Astrocyte (in vitro differentiated cells and primary cell): ENCODE results near the gene TMEM130.

Experiments used
- EZH2 ChIP-seq: IDR thresholded peaks from 2 replicates; pipeline ENCODE4 v1.6.1; 2012; ENCODE audit warnings: mild to moderate bottlenecking, low read length, inconsistent platforms; ENCODE audit not compliant: insufficient read depth
- TF ChIP-seq, protein P1 (sequence below): IDR thresholded peaks from 2 replicates; pipeline ENCODE4 v1.5.1; 2011; ENCODE audit warnings: low read depth, mild to moderate bottlenecking, inconsistent platforms, low read length, moderate library complexity; ENCODE audit not compliant: insufficient read depth

DNA sequence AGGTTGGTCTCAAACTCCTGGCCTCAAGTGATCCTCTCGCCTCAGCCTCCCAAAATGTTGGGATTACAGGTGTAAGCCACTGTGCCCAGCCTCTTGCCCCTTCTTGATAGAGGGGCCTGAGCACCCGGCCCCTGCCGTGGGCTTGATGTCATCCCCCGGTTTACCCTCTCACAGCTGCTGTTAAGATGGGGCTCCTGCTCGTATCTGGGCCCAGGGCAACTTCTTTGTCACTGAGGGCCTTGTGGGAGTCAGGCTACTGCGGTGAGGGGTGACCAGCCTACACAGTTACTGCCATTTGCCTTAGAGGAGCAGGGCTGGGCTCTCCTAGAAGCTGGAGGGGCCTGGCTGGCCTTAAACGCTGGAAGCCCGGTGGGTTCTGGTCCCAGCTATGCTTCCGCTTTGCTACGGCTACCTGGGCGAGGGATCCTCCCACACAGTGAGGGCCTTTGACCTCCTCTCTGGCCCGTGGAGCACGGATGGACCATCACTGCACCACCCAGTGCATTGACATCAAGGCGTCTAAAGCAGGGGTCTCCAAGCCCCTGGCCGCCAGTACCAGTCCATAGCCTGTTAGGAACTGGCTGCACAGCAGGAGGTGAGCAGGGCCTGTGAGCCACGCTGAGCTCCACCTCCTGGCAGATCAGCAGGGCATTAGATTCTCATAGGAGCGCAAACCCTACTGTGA is 1.1 kb upstream of the TMEM130 start:
- TF ChIP-seq, protein P1, sequence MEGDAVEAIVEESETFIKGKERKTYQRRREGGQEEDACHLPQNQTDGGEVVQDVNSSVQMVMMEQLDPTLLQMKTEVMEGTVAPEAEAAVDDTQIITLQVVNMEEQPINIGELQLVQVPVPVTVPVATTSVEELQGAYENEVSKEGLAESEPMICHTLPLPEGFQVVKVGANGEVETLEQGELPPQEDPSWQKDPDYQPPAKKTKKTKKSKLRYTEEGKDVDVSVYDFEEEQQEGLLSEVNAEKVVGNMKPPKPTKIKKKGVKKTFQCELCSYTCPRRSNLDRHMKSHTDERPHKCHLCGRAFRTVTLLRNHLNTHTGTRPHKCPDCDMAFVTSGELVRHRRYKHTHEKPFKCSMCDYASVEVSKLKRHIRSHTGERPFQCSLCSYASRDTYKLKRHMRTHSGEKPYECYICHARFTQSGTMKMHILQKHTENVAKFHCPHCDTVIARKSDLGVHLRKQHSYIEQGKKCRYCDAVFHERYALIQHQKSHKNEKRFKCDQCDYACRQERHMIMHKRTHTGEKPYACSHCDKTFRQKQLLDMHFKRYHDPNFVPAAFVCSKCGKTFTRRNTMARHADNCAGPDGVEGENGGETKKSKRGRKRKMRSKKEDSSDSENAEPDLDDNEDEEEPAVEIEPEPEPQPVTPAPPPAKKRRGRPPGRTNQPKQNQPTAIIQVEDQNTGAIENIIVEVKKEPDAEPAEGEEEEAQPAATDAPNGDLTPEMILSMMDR = no peak
- TF ChIP-seq EZH2 = no peak
